OCI-LY1 (cell line): ENCODE measurements around the gene EMILIN1.

ENCODE experiments used
- H2AFZ ChIP-seq: fragments of 200-600 bp; sonication (generic), shearing (Covaris generic); 2 replicates; pipeline ENCODE4 v1.6.0; 2014; ENCODE audit warnings: antibody characterized with exemption, mild to moderate bottlenecking, low read length
- H3F3A ChIP-seq: fragments of 200-600 bp; sonication (generic), shearing (Covaris generic); 2 replicates; pipeline ENCODE4 v1.6.0; 2014; ENCODE audit warnings: mild to moderate bottlenecking, antibody characterized with exemption, low read length, moderate library complexity; ENCODE audit not compliant: insufficient read depth
- H3K27ac ChIP-seq: fragments of 200-600 bp; sonication (generic); 2 replicates; pipeline ENCODE4 v1.5.1; 2014; ENCODE audit warnings: low read length, mixed run types, mild to moderate bottlenecking, low read depth; ENCODE audit not compliant: poor library complexity, severe bottlenecking
- H3K27me3 ChIP-seq: fragments of 200-600 bp; sonication (generic); 2 replicates; pipeline ENCODE4 v1.6.0; 2014; ENCODE audit warnings: antibody characterized with exemption, mild to moderate bottlenecking, low read length, moderate library complexity; ENCODE audit not compliant: insufficient read depth
- H3K36me3 ChIP-seq: fragments of 200-600 bp; sonication (generic); 2 replicates; pipeline ENCODE4 v1.6.1; 2014; ENCODE audit warnings: mild to moderate bottlenecking, antibody characterized with exemption, low read length, moderate library complexity, mixed read lengths; ENCODE audit not compliant: insufficient read depth
- H3K4me1 ChIP-seq: fragments of 200-600 bp; sonication (generic); 2 replicates; pipeline ENCODE4 v1.5.1; 2014; ENCODE audit warnings: mild to moderate bottlenecking, low read length, moderate library complexity; ENCODE audit not compliant: insufficient read depth, severe bottlenecking
- H3K4me2 ChIP-seq: fragments of 200-600 bp; sonication (generic), shearing (Covaris generic); 2 replicates; pipeline ENCODE4 v1.6.1; 2014; ENCODE audit warnings: low read length
- H3K4me3 ChIP-seq: fragments of 200-600 bp; sonication (generic); 2 replicates; pipeline ENCODE4 v1.5.1; 2014; ENCODE audit warnings: low read length, low read depth, mild to moderate bottlenecking, mixed read lengths; ENCODE audit not compliant: poor library complexity, severe bottlenecking
- H3K79me2 ChIP-seq: fragments of 200-600 bp; shearing (Covaris generic); 2 replicates; pipeline ENCODE4 v1.6.1; 2016; ENCODE audit warnings: mixed run types, low read length, mixed read lengths; ENCODE audit not compliant: insufficient read depth
- H3K9ac ChIP-seq: fragments of 200-600 bp; sonication (generic), shearing (Covaris generic); 2 replicates; pipeline ENCODE4 v1.6.1; 2014; ENCODE audit warnings: mild to moderate bottlenecking, low read length, mixed read lengths
- H3K9me2 ChIP-seq: fragments of 200-600 bp; sonication (generic), shearing (Covaris generic); 2 replicates; pipeline ENCODE4 v1.6.1; 2014; ENCODE audit warnings: low read depth, mild to moderate bottlenecking, low read length, mixed read lengths
- H3K9me3 ChIP-seq: fragments of 200-600 bp; shearing (Covaris generic); 2 replicates; pipeline ENCODE4 v1.6.1; 2014; ENCODE audit warnings: low read length, mixed read lengths
- H4K20me1 ChIP-seq: fragments of 200-600 bp; sonication (generic), shearing (Covaris generic); 2 replicates; pipeline ENCODE4 v1.6.0; 2016; ENCODE audit warnings: mild to moderate bottlenecking, low read length; ENCODE audit not compliant: insufficient read depth
- EZH2 ChIP-seq: fragments of 200-600 bp; sonication (generic), shearing (Covaris generic); IDR thresholded peaks from 2 replicates; pipeline ENCODE4 v1.8.0; 2017; ENCODE audit warnings: borderline replicate concordance, mixed run types, mild to moderate bottlenecking, antibody characterized with exemption, low read length, moderate library complexity, mixed read lengths
- TF ChIP-seq, protein P1 (sequence below): fragments of 200-600 bp; sonication (generic), shearing (Covaris generic); IDR thresholded peaks from 2 replicates; pipeline ENCODE4 v1.5.1; 2017; ENCODE audit warnings: mild to moderate bottlenecking, antibody characterized with exemption, low read length, moderate library complexity, mixed read lengths

The EMILIN1 gene

DNA sequence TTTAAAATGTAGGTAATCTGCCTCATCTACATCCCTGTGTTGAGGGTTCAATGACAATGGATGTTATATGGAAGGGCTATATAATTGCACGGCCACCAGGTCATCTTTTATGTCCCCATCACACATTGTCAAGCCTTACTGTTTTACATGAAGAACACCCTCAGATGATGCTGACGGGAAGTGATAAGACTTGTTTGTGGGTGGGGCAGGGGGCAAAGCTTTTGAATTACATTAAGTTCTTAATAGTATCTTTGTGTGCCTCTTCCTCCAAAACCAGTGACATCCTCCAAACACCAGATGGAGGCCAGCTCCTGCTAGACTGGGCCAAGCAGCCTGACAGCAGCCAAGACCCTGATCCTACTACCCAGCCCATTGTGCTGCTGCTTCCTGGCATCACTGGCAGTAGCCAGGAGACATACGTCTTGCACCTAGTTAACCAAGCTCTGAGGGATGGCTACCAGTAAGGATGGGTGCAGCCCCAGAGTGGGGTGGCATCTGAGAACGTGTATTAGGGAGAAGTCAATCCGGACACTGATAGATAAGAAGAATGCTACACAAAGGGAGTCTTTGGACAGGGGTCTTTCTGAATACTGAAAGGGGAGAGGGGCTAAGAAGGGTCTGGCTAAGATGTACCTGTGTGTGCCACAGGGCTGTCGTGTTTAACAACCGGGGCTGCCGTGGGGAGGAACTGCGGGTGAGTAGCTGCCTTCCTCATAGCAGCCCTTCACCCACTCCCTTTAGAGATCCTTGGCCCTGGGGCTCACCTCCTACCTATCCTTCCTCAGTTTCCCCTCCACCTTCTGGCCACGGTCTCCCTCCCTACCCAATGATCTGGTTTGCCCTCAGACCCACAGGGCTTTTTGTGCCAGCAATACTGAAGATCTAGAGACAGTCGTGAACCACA is 50.5 kb downstream of the EMILIN1 start:
- Histone ChIP-seq H3K4me3 (no peak overlapping the region), H3K36me3 (peaks cover 34% of the 10 kb centered on the region), H3K27ac (no peak overlapping the region), H3K9ac (no peak overlapping the region), H3K79me2 (no peaks in the 10 kb centered on the region), H3K27me3 (no peaks in the 10 kb centered on the region), H3K9me3 (no peaks in the 10 kb centered on the region), H3K4me1 (peaks cover 12% of the 10 kb centered on the region), H3K4me2 (no peak overlapping the region), H3F3A (no peaks in the 10 kb centered on the region), H2AFZ (no peak overlapping the region), H3K9me2 (no peaks in the 10 kb centered on the region), H4K20me1 (no peaks in the 10 kb centered on the region)
- TF ChIP-seq, protein P1, sequence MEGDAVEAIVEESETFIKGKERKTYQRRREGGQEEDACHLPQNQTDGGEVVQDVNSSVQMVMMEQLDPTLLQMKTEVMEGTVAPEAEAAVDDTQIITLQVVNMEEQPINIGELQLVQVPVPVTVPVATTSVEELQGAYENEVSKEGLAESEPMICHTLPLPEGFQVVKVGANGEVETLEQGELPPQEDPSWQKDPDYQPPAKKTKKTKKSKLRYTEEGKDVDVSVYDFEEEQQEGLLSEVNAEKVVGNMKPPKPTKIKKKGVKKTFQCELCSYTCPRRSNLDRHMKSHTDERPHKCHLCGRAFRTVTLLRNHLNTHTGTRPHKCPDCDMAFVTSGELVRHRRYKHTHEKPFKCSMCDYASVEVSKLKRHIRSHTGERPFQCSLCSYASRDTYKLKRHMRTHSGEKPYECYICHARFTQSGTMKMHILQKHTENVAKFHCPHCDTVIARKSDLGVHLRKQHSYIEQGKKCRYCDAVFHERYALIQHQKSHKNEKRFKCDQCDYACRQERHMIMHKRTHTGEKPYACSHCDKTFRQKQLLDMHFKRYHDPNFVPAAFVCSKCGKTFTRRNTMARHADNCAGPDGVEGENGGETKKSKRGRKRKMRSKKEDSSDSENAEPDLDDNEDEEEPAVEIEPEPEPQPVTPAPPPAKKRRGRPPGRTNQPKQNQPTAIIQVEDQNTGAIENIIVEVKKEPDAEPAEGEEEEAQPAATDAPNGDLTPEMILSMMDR, result no peak
- TF ChIP-seq EZH2, result no peak

DNA sequence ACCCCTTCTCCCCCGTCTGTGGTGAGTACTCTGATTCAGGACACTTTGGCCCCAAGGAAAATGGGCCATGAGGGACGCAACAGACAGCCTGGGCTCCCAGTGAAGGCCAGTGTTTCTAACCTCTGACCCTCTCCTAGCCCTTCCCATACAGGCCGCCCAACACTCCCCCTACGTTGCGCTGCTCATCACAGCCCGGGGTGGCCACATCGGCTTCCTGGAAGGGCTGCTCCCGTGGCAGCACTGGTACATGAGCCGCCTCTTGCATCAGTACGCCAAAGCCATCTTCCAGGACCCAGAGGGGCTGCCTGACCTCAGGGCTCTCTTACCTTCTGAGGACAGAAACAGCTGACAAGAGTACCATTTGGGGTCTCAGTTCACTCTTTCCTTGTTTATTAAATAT is 52.0 kb downstream of the EMILIN1 start:
- Histone ChIP-seq H3K9ac (no peak overlapping the region), H3K4me3 (no peak overlapping the region), H3K4me2 (no peak overlapping the region), H4K20me1 (no peaks in the 10 kb centered on the region), H2AFZ (no peak overlapping the region), H3K27ac (no peak overlapping the region), H3K27me3 (no peaks in the 10 kb centered on the region), H3F3A (no peaks in the 10 kb centered on the region), H3K9me2 (no peaks in the 10 kb centered on the region), H3K9me3 (no peaks in the 10 kb centered on the region), H3K4me1 (peaks cover 14% of the 10 kb centered on the region), H3K79me2 (no peaks in the 10 kb centered on the region), H3K36me3 (peaks cover 34% of the 10 kb centered on the region)
- TF ChIP-seq, protein P1, result no peak

DNA sequence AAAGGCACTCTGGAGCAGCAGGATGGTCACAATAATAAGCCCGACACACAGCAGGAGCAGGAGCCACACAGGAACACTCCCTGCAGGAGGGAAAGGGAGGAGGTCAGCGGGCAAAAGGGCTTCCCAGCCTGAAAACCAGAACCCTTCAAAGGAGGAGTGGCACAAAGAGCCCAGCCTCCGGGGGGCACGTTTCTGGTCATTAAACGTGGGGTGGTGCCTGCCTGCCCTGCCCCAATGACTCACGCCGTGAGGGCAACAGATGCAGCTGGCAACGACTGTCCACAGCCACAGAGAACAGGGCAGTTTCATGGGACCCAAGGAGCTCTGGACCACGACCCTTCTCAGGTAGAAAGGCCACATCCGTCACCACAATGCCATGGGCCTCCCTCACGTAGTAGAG is 53.0 kb downstream of the EMILIN1 start:
- Histone ChIP-seq H4K20me1 (no peaks in the 10 kb centered on the region), H3K27ac (no peak overlapping the region), H3K36me3 (peaks cover 34% of the 10 kb centered on the region), H3K4me1 (peaks cover 15% of the 10 kb centered on the region), H3K79me2 (no peaks in the 10 kb centered on the region), H3K9me2 (no peaks in the 10 kb centered on the region), H3K9ac (no peak overlapping the region), H2AFZ (no peak overlapping the region), H3F3A (no peaks in the 10 kb centered on the region), H3K9me3 (no peaks in the 10 kb centered on the region), H3K4me2 (no peak overlapping the region), H3K4me3 (no peak overlapping the region), H3K27me3 (no peaks in the 10 kb centered on the region)
- no peak for TF ChIP-seq EZH2
- TF ChIP-seq, protein P1, result no peak
